ENCODE data around the gene ZNF468. TPM values are rescaled to one million over a fixed set of nuclear protein-coding genes. Genes with fewer than 3 reads are reported as not detected.
A peak's percentile ranks its signal among the peaks of the same experiment; 100 is the strongest.

The ZNF468 gene
- total and polyA plus RNA-seq, 10 of the 15 experiments (the other 5 are each of a cell fraction or from before 2014, with no cell fraction given): 3.9 to 18.8 (median 9.3) TPM

- TF ChIP-seq CHD4 (IDR thresholded peaks at IDR 0.05): no peak
- no peak for TF ChIP-seq CREM (IDR thresholded peaks at IDR 0.05; ENCODE audit: low read depth)
- TF ChIP-seq TCF7 (IDR thresholded peaks at IDR 0.05; ENCODE audit: borderline replicate concordance): no peak
- TF ChIP-seq CBX5 (IDR thresholded peaks at IDR 0.05; ENCODE audit: low read depth): no peak
- TF ChIP-seq KDM1A (IDR thresholded peaks at IDR 0.05; ENCODE audit: borderline replicate concordance): no peak
- no peak for TF ChIP-seq CEBPB (IDR thresholded peaks at IDR 0.05; ENCODE audit: borderline replicate concordance in 1 of 2, low read depth in 2 of 2, low read length in 2 of 2)
- TF ChIP-seq PKNOX1 (IDR thresholded peaks at IDR 0.05): peak; percentile 90
- no peak for TF ChIP-seq SUZ12 (IDR thresholded peaks at IDR 0.05; ENCODE audit: unreplicated experiment)
- TF ChIP-seq CEBPZ (IDR thresholded peaks at IDR 0.05; ENCODE audit: low read depth, low read length): no peak
- TF ChIP-seq NFYB (IDR thresholded peaks at IDR 0.05; ENCODE audit: insufficient read depth, low read depth, low read length): no peak
- no peak for TF ChIP-seq SMARCA5 (IDR thresholded peaks at IDR 0.05)
- TF ChIP-seq SMC3 (IDR thresholded peaks at IDR 0.05; ENCODE audit: borderline replicate concordance, low read length): no peak
- no peak for TF ChIP-seq BCLAF1 (IDR thresholded peaks at IDR 0.05)
- peak; percentile 76 for TF ChIP-seq PBX3 (IDR thresholded peaks at IDR 0.05; ENCODE audit: insufficient replicate concordance, low read depth, low read length)
- peak; percentile 84; the same call in 1 of the 2 replicates for TF ChIP-seq MXI1 (IDR thresholded peaks at IDR 0.05; ENCODE audit: low read depth, low read length)
- TF ChIP-seq CBFB (IDR thresholded peaks at IDR 0.05; ENCODE audit: low read depth): no peak
- peak; percentile 56; the same call in 1 of the 3 replicates for TF ChIP-seq POU2F2 (IDR thresholded peaks at IDR 0.05; ENCODE audit: borderline replicate concordance, low read depth, low read length)
- no peak for TF ChIP-seq E2F8 (IDR thresholded peaks at IDR 0.05; ENCODE audit: low read depth, partially characterized antibody)
Observed at GRCh38 chr19:52897138-52897935, 39.9 kb upstream of the ZNF468 start, which contains the start of gene ZNF320 (continued).
